Chondrocyte (in vitro differentiated cells): ENCODE measurements around the gene MPND. TPM values are rescaled to one million over a fixed set of nuclear protein-coding genes. Genes with fewer than 3 reads are reported as not detected.

Experiments used
- DNase-seq: peaks from one replicate; pipeline ENCODE4 v3.0.0; 2021; ENCODE audit warnings: mixed read lengths, low spot score
- H3K27ac Mint-ChIP-seq: one replicate; pipeline ENCODE4 v1.8.0; 2021; ENCODE audit warnings: mild to moderate bottlenecking, moderate library complexity, mixed read lengths; ENCODE audit not compliant: unreplicated experiment
- H3K27me3 Mint-ChIP-seq: 2 replicates; pipeline ENCODE4 v1.8.0; 2021; ENCODE audit warnings: low read depth, mixed read lengths
- H3K36me3 Mint-ChIP-seq: 2 replicates; pipeline ENCODE4 v1.8.0; 2021; ENCODE audit warnings: low read depth, mixed read lengths
- H3K4me1 Mint-ChIP-seq: 2 replicates; pipeline ENCODE4 v1.8.0; 2021; ENCODE audit warnings: low read depth, mild to moderate bottlenecking, mixed read lengths
- H3K4me3 Mint-ChIP-seq: one replicate; pipeline ENCODE4 v1.8.0; 2021; ENCODE audit warnings: mild to moderate bottlenecking, moderate library complexity, mixed read lengths; ENCODE audit not compliant: unreplicated experiment
- H3K9me3 Mint-ChIP-seq: 2 replicates; pipeline ENCODE4 v1.8.0; 2021; ENCODE audit warnings: low read depth, mixed read lengths
- total RNA-seq: library from RNA; stranded (reverse); gene quantifications from 3 replicates; pipeline ENCODE4 v1.2.1, GENCODE V29; 2021
- TF ChIP-seq, protein P1 (sequence below): fragments of 200-600 bp; sonication (generic); IDR thresholded peaks from 2 replicates; pipeline ENCODE4 v1.5.0; 2021; ENCODE audit warnings: antibody characterized with exemption, mild to moderate bottlenecking, moderate library complexity

MPND gene
- total RNA-seq, 1 donor from 2014 or later: 14.9 TPM

DNA sequence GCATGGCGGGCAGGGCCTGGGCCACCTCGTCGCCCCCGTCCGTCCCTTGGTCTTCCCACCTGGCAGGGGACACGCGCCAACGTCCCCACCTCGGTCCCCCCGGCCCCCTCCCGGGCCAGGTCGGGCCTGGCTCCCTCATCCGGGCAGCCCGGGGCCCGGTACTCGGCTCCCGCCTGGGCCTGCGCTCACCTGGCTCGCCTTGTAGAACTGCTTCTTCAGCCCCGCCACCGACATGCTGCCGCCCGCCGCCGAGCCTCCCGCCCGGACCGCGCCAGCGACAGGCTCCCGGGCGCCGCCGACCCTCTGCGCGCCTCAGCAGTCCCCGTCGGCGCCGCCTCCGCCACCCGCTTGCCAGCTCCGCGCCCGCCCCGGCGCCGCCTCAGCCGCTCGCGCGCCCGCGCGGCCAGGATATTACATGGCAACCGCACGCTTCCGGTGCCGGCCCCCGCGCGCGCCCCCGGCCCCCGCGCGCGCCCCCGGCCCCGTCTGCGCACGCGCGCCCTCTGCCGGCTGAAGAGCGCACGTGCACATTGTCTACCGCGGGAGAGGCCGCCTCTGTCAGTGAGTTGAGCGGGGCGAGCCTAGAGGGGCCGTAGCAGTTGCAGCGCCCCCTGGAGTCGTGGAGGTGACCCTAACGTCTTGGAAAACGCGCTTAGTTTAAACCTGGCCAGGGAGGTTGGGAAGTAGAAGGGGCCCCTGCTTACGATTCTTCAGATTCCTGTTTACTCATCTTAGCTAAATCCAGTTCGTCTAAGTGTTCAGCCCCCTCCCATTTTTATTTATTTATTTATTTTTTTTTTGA lies 57.0 kb downstream of the MPND start, which contains the start of gene SH3GL1:
TSS of gene SH3GL1 (minus strand) at position 413 of the 802 bp plus-strand sequence. CDS start at position 234, 179 bp downstream.
- Mint-ChIP-seq H3K9me3 (no peaks in the 10 kb centered on the region), H3K36me3 (peaks cover 4% of the 10 kb centered on the region), H3K27ac (peak within 1 kb of the TSS; percentile 99), H3K4me3 (peak within 1 kb of the TSS; percentile 85), H3K4me1 (peaks cover 52% of the 10 kb centered on the region), H3K27me3 (no peaks in the 10 kb centered on the region)
- DNase-seq: no peak
- TF ChIP-seq, protein P1, sequence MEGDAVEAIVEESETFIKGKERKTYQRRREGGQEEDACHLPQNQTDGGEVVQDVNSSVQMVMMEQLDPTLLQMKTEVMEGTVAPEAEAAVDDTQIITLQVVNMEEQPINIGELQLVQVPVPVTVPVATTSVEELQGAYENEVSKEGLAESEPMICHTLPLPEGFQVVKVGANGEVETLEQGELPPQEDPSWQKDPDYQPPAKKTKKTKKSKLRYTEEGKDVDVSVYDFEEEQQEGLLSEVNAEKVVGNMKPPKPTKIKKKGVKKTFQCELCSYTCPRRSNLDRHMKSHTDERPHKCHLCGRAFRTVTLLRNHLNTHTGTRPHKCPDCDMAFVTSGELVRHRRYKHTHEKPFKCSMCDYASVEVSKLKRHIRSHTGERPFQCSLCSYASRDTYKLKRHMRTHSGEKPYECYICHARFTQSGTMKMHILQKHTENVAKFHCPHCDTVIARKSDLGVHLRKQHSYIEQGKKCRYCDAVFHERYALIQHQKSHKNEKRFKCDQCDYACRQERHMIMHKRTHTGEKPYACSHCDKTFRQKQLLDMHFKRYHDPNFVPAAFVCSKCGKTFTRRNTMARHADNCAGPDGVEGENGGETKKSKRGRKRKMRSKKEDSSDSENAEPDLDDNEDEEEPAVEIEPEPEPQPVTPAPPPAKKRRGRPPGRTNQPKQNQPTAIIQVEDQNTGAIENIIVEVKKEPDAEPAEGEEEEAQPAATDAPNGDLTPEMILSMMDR: peak; percentile 85

DNA sequence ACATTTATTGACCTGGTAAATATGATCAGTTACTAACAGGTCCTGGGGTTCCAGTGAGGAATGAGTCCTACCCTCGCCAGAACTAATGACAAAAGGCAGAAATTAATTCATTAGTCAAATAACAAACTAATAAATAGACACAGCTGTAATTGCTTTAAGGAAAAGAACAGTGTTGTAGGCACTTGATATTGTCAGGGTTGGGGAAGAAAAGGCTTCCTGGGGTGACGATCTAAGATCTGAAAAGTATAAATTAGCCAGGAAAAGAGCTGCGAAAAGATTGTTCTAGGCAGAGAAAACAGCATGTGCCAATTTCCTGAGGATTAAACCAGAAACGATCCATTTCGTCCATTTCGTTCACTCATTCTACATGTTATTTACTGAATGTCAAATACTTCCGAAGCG lies 58.4 kb downstream of the MPND start:
- DNase-seq: no peak
- Mint-ChIP-seq H3K4me3 (peak overlapping the region; percentile 76), H3K4me1 (peaks cover 49% of the 10 kb centered on the region), H3K27ac (peak overlapping the region; percentile 96), H3K36me3 (peaks cover 2% of the 10 kb centered on the region), H3K27me3 (no peaks in the 10 kb centered on the region), H3K9me3 (no peaks in the 10 kb centered on the region)
- TF ChIP-seq, protein P1: no peak

DNA sequence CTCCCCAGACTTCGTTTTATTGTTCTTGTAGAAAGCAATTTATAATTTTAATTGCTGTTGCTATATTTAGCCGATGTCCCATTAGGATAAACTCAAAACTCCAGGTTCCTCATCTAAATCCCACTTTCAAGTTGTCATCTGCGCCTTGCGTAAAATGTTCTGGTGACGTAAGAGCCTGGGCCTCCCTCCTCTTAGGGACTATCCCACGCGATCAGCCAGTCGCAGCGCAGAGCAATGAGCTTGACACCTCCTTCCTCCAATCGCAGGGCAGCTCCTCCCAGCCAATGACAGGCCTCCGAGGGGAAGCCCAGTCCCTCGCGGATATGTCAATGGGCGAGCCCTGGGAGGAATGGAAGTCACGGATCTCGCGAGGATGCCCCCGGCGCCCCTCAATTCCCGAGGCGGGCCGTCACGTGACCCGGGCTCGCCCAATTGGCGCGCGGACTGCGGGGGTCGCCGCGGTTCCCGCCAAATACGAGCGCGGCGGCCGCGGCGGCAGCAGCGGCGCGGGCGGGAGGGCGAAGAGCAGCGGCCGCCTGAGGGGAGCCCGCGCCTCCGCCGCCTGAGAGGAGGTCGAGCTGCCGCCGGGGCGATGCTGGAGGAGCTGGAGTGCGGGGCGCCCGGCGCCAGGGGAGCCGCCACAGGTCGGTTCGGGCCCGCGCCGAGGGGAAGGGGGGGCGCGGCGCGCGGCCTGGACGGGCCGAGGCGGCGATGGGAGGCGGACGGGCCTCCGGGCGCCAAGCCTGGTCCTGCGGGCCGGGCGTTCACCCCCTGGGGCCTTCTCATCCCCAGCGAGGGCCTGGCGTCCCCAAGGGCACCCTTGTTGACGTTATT lies 59.0 kb downstream of the MPND start, which contains the start of gene CHAF1A:
TSS of gene CHAF1A (plus strand) at position 470 of the 834 bp plus-strand sequence. CDS start at position 593, 123 bp downstream.
- Mint-ChIP-seq H3K27me3 (no peaks in the 10 kb centered on the region), H3K36me3 (peaks cover 2% of the 10 kb centered on the region), H3K9me3 (no peaks in the 10 kb centered on the region), H3K4me3 (peak within 1 kb of the TSS; percentile 78), H3K27ac (peak within 1 kb of the TSS; percentile 96), H3K4me1 (peaks cover 43% of the 10 kb centered on the region)
- TF ChIP-seq, protein P1: no peak
- peak; percentile 100 for DNase-seq

DNA sequence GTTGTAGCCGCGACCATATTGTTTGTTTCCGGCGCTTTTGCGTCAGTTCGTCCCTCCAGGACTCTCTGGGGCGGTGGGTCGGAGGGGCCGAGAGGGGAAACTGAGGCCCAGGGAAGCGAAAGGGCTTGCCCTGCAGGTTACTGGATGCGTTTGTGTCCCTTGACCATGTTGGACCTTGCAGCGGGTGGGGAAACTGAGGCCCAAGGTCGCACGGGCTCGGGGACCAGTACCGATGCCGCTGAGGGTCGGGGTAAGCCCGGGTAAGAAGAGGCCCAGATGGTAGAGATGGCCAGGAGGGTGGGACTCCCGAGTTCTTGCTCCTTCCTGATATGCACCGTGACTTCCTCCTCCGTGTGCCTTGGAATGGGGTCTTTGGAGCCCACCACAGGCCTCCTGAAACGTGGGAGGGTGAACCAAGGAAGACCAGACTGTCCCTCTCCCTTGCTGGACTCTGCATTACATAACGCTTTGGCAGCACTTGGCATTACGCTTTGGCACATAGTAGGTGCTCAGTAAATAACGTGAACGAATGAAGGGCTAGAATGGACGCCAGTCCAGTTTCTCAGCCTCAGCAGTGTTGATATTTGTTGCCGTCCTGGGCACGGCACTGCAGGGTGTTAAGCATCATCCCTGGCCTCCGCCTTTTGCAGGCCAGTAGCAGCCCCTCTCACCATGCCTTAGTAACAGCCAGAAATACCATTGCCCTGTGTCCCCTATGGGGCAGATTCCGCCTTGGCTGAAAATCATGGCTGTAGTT lies 59.8 kb downstream of the MPND start:
- Mint-ChIP-seq H3K4me3 (peak overlapping the region; percentile 78), H3K9me3 (no peaks in the 10 kb centered on the region), H3K27ac (peak overlapping the region; percentile 5), H3K4me1 (peaks cover 41% of the 10 kb centered on the region), H3K36me3 (peaks cover under 1% of the 10 kb centered on the region), H3K27me3 (no peaks in the 10 kb centered on the region)
- no peak for DNase-seq
- TF ChIP-seq, protein P1: no peak
